SU-DHL-6 (cell line): Measurements from ENCODE around the gene GTF2F2.

Experiments used
- H2AFZ ChIP-seq: fragments of 200-600 bp; sonication (generic); 2 replicates; pipeline ENCODE4 v1.6.1; 2014; ENCODE audit warnings: low read depth, mild to moderate bottlenecking, moderate library complexity, mixed read lengths, antibody characterized with exemption, low read length; ENCODE audit not compliant: severe bottlenecking
- H3F3A ChIP-seq: fragments of 200-600 bp; shearing (Covaris generic); 2 replicates; pipeline ENCODE4 v1.6.0; 2016; ENCODE audit warnings: antibody characterized with exemption, mild to moderate bottlenecking; ENCODE audit not compliant: insufficient read depth
- H3K27ac ChIP-seq: fragments of 200-600 bp; sonication (generic); 2 replicates; pipeline ENCODE4 v1.5.1; 2016; ENCODE audit warnings: low read depth, mild to moderate bottlenecking, low read length, moderate library complexity, mixed read lengths
- H3K27me3 ChIP-seq: fragments of 200-600 bp; sonication (generic), shearing (Covaris generic); 2 replicates; pipeline ENCODE4 v1.6.0; 2014; ENCODE audit warnings: mild to moderate bottlenecking, low read length
- H3K36me3 ChIP-seq: fragments of 200-600 bp; sonication (generic); 2 replicates; pipeline ENCODE4 v1.6.1; 2014; ENCODE audit warnings: mild to moderate bottlenecking, low read length, mixed read lengths
- H3K4me2 ChIP-seq: fragments of 300-600, 200-600 bp; shearing (Covaris generic), sonication (generic); 2 replicates; pipeline ENCODE4 v1.6.0; 2014; ENCODE audit warnings: low read length, low read depth, mild to moderate bottlenecking; ENCODE audit not compliant: poor library complexity, severe bottlenecking
- H3K4me3 ChIP-seq: fragments of 200-600 bp; sonication (generic); 2 replicates; pipeline ENCODE4 v1.5.1; 2014; ENCODE audit warnings: antibody characterized with exemption, low read length, mild to moderate bottlenecking, mixed read lengths; ENCODE audit not compliant: insufficient read depth, poor library complexity, severe bottlenecking
- H3K79me2 ChIP-seq: fragments of 200-600 bp; sonication (generic); 2 replicates; pipeline ENCODE4 v1.6.1; 2014; ENCODE audit warnings: mild to moderate bottlenecking, low read length, moderate library complexity; ENCODE audit not compliant: insufficient read depth
- H3K9ac ChIP-seq: fragments of 200-600 bp; sonication (generic); 2 replicates; pipeline ENCODE4 v1.7.0; 2014; ENCODE audit warnings: mild to moderate bottlenecking, low read length
- H3K9me2 ChIP-seq: fragments of 200-600 bp; sonication (generic); replicated peaks from 2 replicates; pipeline ENCODE4 v1.6.1; 2014; ENCODE audit warnings: low read length; ENCODE audit not compliant: insufficient read depth
- H3K9me3 ChIP-seq: fragments of 200-600 bp; sonication (generic); 2 replicates; pipeline ENCODE4 v1.6.1; 2014; ENCODE audit warnings: low read length, mixed read lengths; ENCODE audit not compliant: insufficient read depth
- H4K20me1 ChIP-seq: fragments of 200-600 bp; sonication (generic); 2 replicates; pipeline ENCODE4 v1.6.1; 2014; ENCODE audit warnings: low read depth, mild to moderate bottlenecking, antibody characterized with exemption, low read length, moderate library complexity, mixed read lengths
- CTCF ChIP-seq: fragments of 200-600 bp; sonication (generic); IDR thresholded peaks from one replicate; pipeline ENCODE4 v1.5.1; 2017; ENCODE audit warnings: antibody characterized with exemption, mild to moderate bottlenecking, low read length, moderate library complexity; ENCODE audit not compliant: insufficient read depth, poor library complexity, severe bottlenecking
- EZH2phosphoT487 ChIP-seq: fragments of 200-600 bp; sonication (generic), shearing (Covaris generic); conservative IDR thresholded peaks from 2 replicates; pipeline ENCODE4 v1.6.1; 2018; ENCODE audit warnings: mild to moderate bottlenecking, antibody characterized with exemption, low read length, moderate library complexity, mixed read lengths

Gene GTF2F2

GRCh38 chr13:45101327-45102018, 18.8 kb upstream of the GTF2F2 start:
- Histone ChIP-seq H3K36me3 (no peaks in the 10 kb centered on the region), H3K9ac (no peak overlapping the region), H3K27ac (no peak overlapping the region), H2AFZ (no peak overlapping the region), H3K79me2 (no peaks in the 10 kb centered on the region), H3K27me3 (no peaks in the 10 kb centered on the region), H3K4me2 (no peak overlapping the region), H3F3A (no peaks in the 10 kb centered on the region), H3K4me3 (no peak overlapping the region), H3K9me3 (no peaks in the 10 kb centered on the region), H4K20me1 (no peaks in the 10 kb centered on the region), H3K9me2 (no peaks in the 10 kb centered on the region)
- no peak for TF ChIP-seq EZH2phosphoT487
- TF ChIP-seq CTCF: no peak

- H4K20me1 ChIP-seq: no peaks in the 10 kb centered on the region
- no peaks in the 10 kb centered on the region for H3F3A ChIP-seq
- H3K27me3 ChIP-seq: no peaks in the 10 kb centered on the region
- no peak overlapping the region for H3K4me3 ChIP-seq
- H3K36me3 ChIP-seq: no peaks in the 10 kb centered on the region
- no peaks in the 10 kb centered on the region for H3K9me3 ChIP-seq
- no peak overlapping the region for H3K9ac ChIP-seq
- H2AFZ ChIP-seq: no peak overlapping the region
- no peaks in the 10 kb centered on the region for H3K79me2 ChIP-seq
- TF ChIP-seq EZH2phosphoT487: no peak
- no peak for TF ChIP-seq CTCF
- H3K9me2 ChIP-seq: no peaks in the 10 kb centered on the region
- no peak overlapping the region for H3K27ac ChIP-seq
- H3K4me2 ChIP-seq: no peak overlapping the region
Measured at GRCh38 chr13:45102136-45102507, 18.2 kb upstream of the GTF2F2 start.

- H3K4me3 ChIP-seq: no peak overlapping the region
Measured at GRCh38 chr13:45103449-45103848, 16.9 kb upstream of the GTF2F2 start.

GRCh38 chr13:45104261-45104660, 16.0 kb upstream of the GTF2F2 start:
- H3K79me2 ChIP-seq: no peaks in the 10 kb centered on the region
- no peaks in the 10 kb centered on the region for H3K9me3 ChIP-seq
- H4K20me1 ChIP-seq: no peaks in the 10 kb centered on the region
- no peaks in the 10 kb centered on the region for H3K36me3 ChIP-seq
- no peak overlapping the region for H3K27ac ChIP-seq
- H3K4me3 ChIP-seq: no peak overlapping the region
- H3F3A ChIP-seq: no peaks in the 10 kb centered on the region
- no peak overlapping the region for H3K4me2 ChIP-seq
- no peak overlapping the region for H3K9ac ChIP-seq
- no peaks in the 10 kb centered on the region for H3K9me2 ChIP-seq
- no peak overlapping the region for H2AFZ ChIP-seq
- H3K27me3 ChIP-seq: no peaks in the 10 kb centered on the region
- TF ChIP-seq CTCF (no peak), EZH2phosphoT487 (no peak)

More at GRCh38 chr13:45103449-45103848, 16.9 kb upstream of the GTF2F2 start:
- no peak overlapping the region for H3K27ac ChIP-seq
- no peak overlapping the region for H2AFZ ChIP-seq
- H3F3A ChIP-seq: no peaks in the 10 kb centered on the region
- H3K9me3 ChIP-seq: no peaks in the 10 kb centered on the region
- no peaks in the 10 kb centered on the region for H3K27me3 ChIP-seq
- no peaks in the 10 kb centered on the region for H3K79me2 ChIP-seq
- H3K9ac ChIP-seq: no peak overlapping the region
- no peaks in the 10 kb centered on the region for H3K36me3 ChIP-seq
- H3K9me2 ChIP-seq: no peaks in the 10 kb centered on the region
- no peaks in the 10 kb centered on the region for H4K20me1 ChIP-seq
- H3K4me2 ChIP-seq: no peak overlapping the region
- TF ChIP-seq EZH2phosphoT487: no peak
